Omental fat pad (tissue), 4 donors: ENCODE results near the gene MACO1. TPM values are rescaled to one million over a fixed set of nuclear protein-coding genes. Genes with fewer than 3 reads are reported as not detected.

Experiments used
- ATAC-seq: fragments of 150-250 bp; one replicate; pipeline ENCODE4 v1.9.1; 2016; ENCODE audit warnings: mild to moderate bottlenecking, moderate library complexity; ENCODE audit not compliant: low FRiP score
- DNase-seq: peaks from one replicate; pipeline ENCODE4 v3.0.0-alpha.2; 2019; ENCODE audit warnings: low spot score
- total RNA-seq, 4 donors: library from RNA; depleted of rRNA; stranded (reverse); fragments of >200 nt; gene quantifications; one replicate each; pipeline ENCODE4 v1.1.0, GENCODE V29; 2016
- TF ChIP-seq, protein P1 (sequence below), 3 donors: fragments of 450-650 bp; IDR thresholded peaks; one replicate each; pipeline ENCODE4 v1.5.1; 2016 to 2017; ENCODE audit warnings: antibody characterized with exemption in 3 of 3, mild to moderate bottlenecking in 3 of 3, moderate library complexity in 2 of 3

Gene MACO1
- total RNA-seq, 4 donors from 2014 or later = 13.0 to 16.6 (median 15.7) TPM

DNA sequence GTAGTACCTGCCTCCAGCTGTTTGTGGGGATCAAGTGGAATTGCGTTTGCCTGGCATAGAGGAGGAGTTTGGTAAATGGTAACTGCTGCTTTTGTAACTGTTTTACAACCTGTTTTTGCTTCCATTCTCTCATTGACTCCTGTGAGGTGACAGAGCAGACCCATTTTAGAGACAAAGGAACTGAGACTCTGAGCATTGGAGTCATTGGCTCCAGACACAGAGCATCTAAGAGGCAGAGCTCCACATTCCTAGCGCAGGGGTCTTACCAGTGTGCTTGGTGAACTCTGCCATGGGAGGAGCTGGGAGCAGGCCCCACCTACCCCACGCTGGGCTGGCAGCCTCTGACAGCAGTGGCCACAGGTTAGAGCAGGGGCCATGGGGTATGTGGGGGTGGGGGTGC lies 115.1 kb downstream of the MACO1 start:
- DNase-seq (no peak), ATAC-seq (no peak)
- TF ChIP-seq, protein P1, sequence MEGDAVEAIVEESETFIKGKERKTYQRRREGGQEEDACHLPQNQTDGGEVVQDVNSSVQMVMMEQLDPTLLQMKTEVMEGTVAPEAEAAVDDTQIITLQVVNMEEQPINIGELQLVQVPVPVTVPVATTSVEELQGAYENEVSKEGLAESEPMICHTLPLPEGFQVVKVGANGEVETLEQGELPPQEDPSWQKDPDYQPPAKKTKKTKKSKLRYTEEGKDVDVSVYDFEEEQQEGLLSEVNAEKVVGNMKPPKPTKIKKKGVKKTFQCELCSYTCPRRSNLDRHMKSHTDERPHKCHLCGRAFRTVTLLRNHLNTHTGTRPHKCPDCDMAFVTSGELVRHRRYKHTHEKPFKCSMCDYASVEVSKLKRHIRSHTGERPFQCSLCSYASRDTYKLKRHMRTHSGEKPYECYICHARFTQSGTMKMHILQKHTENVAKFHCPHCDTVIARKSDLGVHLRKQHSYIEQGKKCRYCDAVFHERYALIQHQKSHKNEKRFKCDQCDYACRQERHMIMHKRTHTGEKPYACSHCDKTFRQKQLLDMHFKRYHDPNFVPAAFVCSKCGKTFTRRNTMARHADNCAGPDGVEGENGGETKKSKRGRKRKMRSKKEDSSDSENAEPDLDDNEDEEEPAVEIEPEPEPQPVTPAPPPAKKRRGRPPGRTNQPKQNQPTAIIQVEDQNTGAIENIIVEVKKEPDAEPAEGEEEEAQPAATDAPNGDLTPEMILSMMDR (IDR thresholded peaks at IDR 0.05) = no peak

- no peak for ATAC-seq
- DNase-seq = no peak
- TF ChIP-seq, protein P1 (IDR thresholded peaks at IDR 0.05) = no peak
Observed at GRCh38 chr1:25546193-25546592, 115.5 kb downstream of the MACO1 start.

DNA sequence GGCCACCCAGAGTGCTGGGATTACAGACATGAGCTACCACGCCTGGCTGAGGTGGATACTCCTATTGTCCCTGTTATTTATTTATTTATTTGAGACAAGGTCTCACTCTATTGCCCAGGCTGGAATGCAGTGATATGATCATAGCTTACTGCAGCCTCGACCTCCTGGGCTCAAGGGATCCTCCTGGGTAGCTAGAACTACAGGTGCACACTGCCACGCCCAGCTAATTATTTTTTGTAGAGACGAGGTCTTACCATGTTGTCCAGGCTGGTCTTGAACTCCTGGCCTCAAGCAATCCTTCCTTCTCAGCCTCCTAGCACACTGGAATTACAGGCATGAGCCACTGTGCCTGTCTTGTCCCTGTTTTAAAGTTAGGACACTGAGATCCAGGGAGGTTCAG lies 117.9 kb downstream of the MACO1 start:
- ATAC-seq = no peak
- DNase-seq = no peak
- TF ChIP-seq, protein P1 (IDR thresholded peaks at IDR 0.05) = no peak

DNA sequence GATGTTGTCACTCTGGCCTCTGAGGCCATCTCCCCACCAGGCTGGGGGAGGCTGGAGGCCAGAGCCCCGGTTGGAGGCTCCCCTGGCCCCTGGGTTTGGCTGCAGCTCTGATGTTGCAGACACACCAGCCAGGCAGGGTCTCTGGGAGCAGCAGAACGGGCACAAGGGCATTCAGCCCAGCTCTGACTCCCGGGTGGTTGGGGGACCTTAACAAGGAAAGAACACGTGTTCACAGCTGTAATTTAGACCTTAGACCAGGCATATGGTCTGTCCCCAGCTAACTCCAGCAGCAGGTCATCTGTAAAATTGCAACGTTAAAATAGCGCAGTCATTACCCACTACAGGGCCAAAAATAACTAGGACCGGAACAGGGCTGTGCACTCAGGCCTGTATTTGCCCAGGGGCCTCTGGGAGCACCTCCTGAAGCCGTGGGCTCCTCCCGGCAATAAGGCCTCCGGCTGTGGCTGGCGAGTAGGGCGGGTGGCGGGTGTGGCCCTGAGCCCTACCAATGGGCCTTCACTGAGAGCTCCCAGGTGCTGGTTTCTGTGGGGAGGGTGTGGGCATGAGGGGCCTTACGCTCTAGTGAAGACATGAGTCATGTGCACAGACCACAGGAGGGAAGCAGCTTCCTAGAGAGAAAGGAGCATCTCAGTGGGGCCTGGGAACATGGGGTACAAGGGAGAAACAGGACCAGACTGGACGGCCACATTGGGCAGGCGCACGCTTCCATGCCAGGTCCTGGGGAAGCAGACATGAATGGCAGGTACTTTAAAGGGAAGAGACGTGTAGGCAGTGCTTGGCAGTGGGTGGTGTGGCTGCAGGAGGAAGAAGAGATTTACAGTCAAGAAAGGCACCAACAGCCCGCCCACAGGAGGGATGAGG lies 118.8 kb downstream of the MACO1 start:
- ATAC-seq (no peak), DNase-seq (no peak)
- TF ChIP-seq, protein P1 (IDR thresholded peaks at IDR 0.05) = no peak

Other genes with a start within 250 kb of the MACO1 start
- 10 to 100 TPM; 37.0 to 57.4 (median 47.4) TPM for gene SYF2, start 198.4 kb upstream of the MACO1 start, total RNA-seq
- gene RSRP1, start 183.4 kb upstream of the MACO1 start, total RNA-seq = 100 to 1,000 TPM in 2 of 4 donors, 10 to 100 TPM in 2; 98.7 to 236 (median 103) TPM
- gene RHD, start 158.4 kb upstream of the MACO1 start, total RNA-seq = not detected
- gene TMEM50A, start 92.6 kb upstream of the MACO1 start, total RNA-seq = 100 to 1,000 TPM in 1 of 4 donors, 10 to 100 TPM in 3; 81.1 to 130 (median 96.6) TPM
- gene RHCE, start 10.1 kb upstream of the MACO1 start, total RNA-seq = under 1 TPM in 1 of 4 donors, not detected in 3; 0.44 TPM
- gene LDLRAP1, start 112.7 kb downstream of the MACO1 start, total RNA-seq = 10 to 100 TPM in 3 of 4 donors, 1 to 10 TPM in 1; 7.1 to 18.7 (median 15.8) TPM
- 10 to 100 TPM; 21.0 to 47.4 (median 24.4) TPM for gene MAN1C1, start 185.9 kb downstream of the MACO1 start, total RNA-seq